Mesenchymal stem cell (in vitro differentiated cells and primary cell): ENCODE measurements around the gene VASP.

Experiments used
- DNase-seq: peaks from one replicate; pipeline ENCODE4 v3.0.0-alpha.2; 2013
- H2AFZ ChIP-seq: one replicate; pipeline ENCODE4 v1.6.1; 2013; ENCODE audit warnings: low read depth, mild to moderate bottlenecking, control low read depth, inconsistent platforms, low read length, moderate library complexity
- H2AK5ac ChIP-seq: 2 replicates; pipeline ENCODE4 v1.6.1; 2013; ENCODE audit warnings: low read length, moderate library complexity, mild to moderate bottlenecking, inconsistent platforms; ENCODE audit not compliant: severe bottlenecking
- H2BK120ac ChIP-seq: one replicate; pipeline ENCODE4 v1.6.1; 2013; ENCODE audit warnings: low read depth, mild to moderate bottlenecking, inconsistent platforms, low read length, moderate library complexity
- H2BK12ac ChIP-seq, 2 experiments: one replicate each; pipeline ENCODE4 v1.6.1; 2013; ENCODE audit warnings: inconsistent platforms in 2 of 2, low read length in 2 of 2, mild to moderate bottlenecking in 2 of 2, moderate library complexity in 2 of 2, control low read depth in 1 of 2
- H2BK15ac ChIP-seq: one replicate; pipeline ENCODE4 v1.6.1; 2013; ENCODE audit warnings: mild to moderate bottlenecking, low read depth, inconsistent platforms; ENCODE audit not compliant: poor library complexity, severe bottlenecking
- H2BK5ac ChIP-seq: 2 replicates; pipeline ENCODE4 v1.6.1; 2013; ENCODE audit warnings: low read depth, mild to moderate bottlenecking, low read length, control low read depth, inconsistent platforms; ENCODE audit not compliant: poor library complexity, severe bottlenecking
- H3K14ac ChIP-seq, 2 experiments: one replicate each; pipeline ENCODE4 v1.6.1; 2013; ENCODE audit warnings: inconsistent platforms in 2 of 2, low read length in 2 of 2, control low read depth in 1 of 2, mild to moderate bottlenecking in 1 of 2, moderate library complexity in 1 of 2
- H3K18ac ChIP-seq, 2 experiments: one replicate each; pipeline ENCODE4 v1.6.1; 2013; ENCODE audit warnings: inconsistent platforms in 2 of 2, low read length in 2 of 2, control low read depth in 1 of 2, low read depth in 1 of 2, mild to moderate bottlenecking in 1 of 2
- H3K23ac ChIP-seq, 2 experiments: one replicate each; pipeline ENCODE4 v1.6.1; 2013; ENCODE audit warnings: inconsistent platforms in 2 of 2, low read length in 2 of 2, mild to moderate bottlenecking in 2 of 2, moderate library complexity in 2 of 2, control low read depth in 1 of 2
- H3K27ac ChIP-seq: 2 replicates; pipeline ENCODE4 v1.5.1; 2013; ENCODE audit warnings: mild to moderate bottlenecking, moderate library complexity, low read length, control low read depth, inconsistent platforms; ENCODE audit not compliant: poor library complexity, severe bottlenecking
- H3K27me3 ChIP-seq, 2 experiments: 2 replicates each; pipeline versions ENCODE4 v1.6.1 to v1.7.0; 2013; ENCODE audit warnings: low read length in 2 of 2, mild to moderate bottlenecking in 2 of 2, moderate library complexity in 2 of 2, control low read depth in 1 of 2, inconsistent platforms in 1 of 2; ENCODE audit not compliant: control insufficient read depth in 1 of 2, insufficient read depth in 1 of 2
- H3K36me3 ChIP-seq, 2 experiments: 2 replicates each; pipeline versions ENCODE4 v1.6.1 to v1.7.0; 2013; ENCODE audit warnings: low read length in 2 of 2, control low read depth in 1 of 2, inconsistent platforms in 1 of 2, low read depth in 1 of 2, mild to moderate bottlenecking in 1 of 2; ENCODE audit not compliant: insufficient read depth in 2 of 2, control insufficient read depth in 1 of 2
- H3K4ac ChIP-seq, 2 experiments: one replicate each; pipeline ENCODE4 v1.6.1; 2013; ENCODE audit warnings: inconsistent platforms in 2 of 2, low read length in 2 of 2, mild to moderate bottlenecking in 2 of 2, moderate library complexity in 2 of 2, control low read depth in 1 of 2, low read depth in 1 of 2
- H3K4me1 ChIP-seq: 2 replicates; pipeline ENCODE4 v1.6.1; 2013; ENCODE audit warnings: low read depth, low read length, control low read depth; ENCODE audit not compliant: control insufficient read depth, insufficient read depth
- H3K4me2 ChIP-seq: 2 replicates; pipeline ENCODE4 v1.6.1; 2013; ENCODE audit warnings: low read length, mild to moderate bottlenecking, inconsistent platforms; ENCODE audit not compliant: poor library complexity, severe bottlenecking
- H3K4me3 ChIP-seq, 2 experiments: 2 replicates each; pipeline versions ENCODE4 v1.5.1 to v1.7.0; 2013; ENCODE audit warnings: low read length in 2 of 2, mild to moderate bottlenecking in 2 of 2, control low read depth in 1 of 2, low read depth in 1 of 2; ENCODE audit not compliant: insufficient read depth in 1 of 2
- H3K79me1 ChIP-seq: replicated peaks from 2 replicates; pipeline ENCODE4 v1.6.1; 2013; ENCODE audit warnings: mild to moderate bottlenecking, control low read depth, low read length, inconsistent platforms; ENCODE audit not compliant: poor library complexity, severe bottlenecking
- H3K9ac ChIP-seq: 2 replicates; pipeline ENCODE4 v1.7.0; 2013; ENCODE audit warnings: mild to moderate bottlenecking, low read length, moderate library complexity
- H3K9me3 ChIP-seq: 2 replicates; pipeline ENCODE4 v1.7.0; 2013; ENCODE audit warnings: mild to moderate bottlenecking, low read length; ENCODE audit not compliant: control insufficient read depth
- H4K8ac ChIP-seq: one replicate; pipeline ENCODE4 v1.6.1; 2013; ENCODE audit warnings: inconsistent platforms, mild to moderate bottlenecking, low read length, moderate library complexity
- H4K91ac ChIP-seq: one replicate; pipeline ENCODE4 v1.6.1; 2013; ENCODE audit warnings: mild to moderate bottlenecking, low read length, inconsistent platforms
- WGBS: methylation state at CpG from one replicate; pipeline ENCODE4 v1.1.7; 2013; ENCODE audit warnings: mixed read lengths; 5-methylcytosine and 5-hydroxymethylcytosine counted together

VASP gene

DNA sequence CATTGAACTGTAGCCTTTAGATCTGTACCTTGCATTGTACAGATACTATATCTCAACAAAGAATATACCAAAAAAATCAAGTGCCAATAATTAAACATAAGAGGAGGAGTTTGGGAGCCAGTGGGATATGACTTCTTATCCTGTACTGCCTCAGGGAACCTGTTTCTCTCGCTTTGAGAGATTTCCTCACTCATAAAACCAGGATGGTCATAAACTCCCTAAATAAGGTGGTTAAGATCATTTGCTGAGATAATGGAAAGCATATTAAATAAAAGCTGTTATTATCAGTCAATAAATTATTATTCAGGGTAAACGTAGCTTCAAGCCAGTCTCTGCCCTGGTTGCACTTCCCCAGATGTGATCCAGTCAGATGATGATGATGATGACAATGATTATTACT lies 60.3 kb downstream of the VASP start:
- Histone ChIP-seq H2AK5ac (no peak overlapping the region), H3K36me3 (no peaks in the 10 kb centered on the region), H3K27me3 (no peaks in the 10 kb centered on the region), H3K4me2 (no peak overlapping the region), H2BK15ac (no peak overlapping the region), H2BK12ac (no peak overlapping the region), H3K79me1 (peaks cover 23% of the 10 kb centered on the region), H3K18ac (no peak overlapping the region), H3K23ac (no peak overlapping the region), H3K9ac (no peak overlapping the region), H3K4ac (no peak overlapping the region), H4K8ac (no peak overlapping the region), H3K4me1 (peaks cover 12% of the 10 kb centered on the region), H4K91ac (no peak overlapping the region), H3K14ac (no peak overlapping the region), H2BK5ac (no peak overlapping the region), H2AFZ (no peak overlapping the region), H3K27ac (no peak overlapping the region), H3K9me3 (no peaks in the 10 kb centered on the region), H3K4me3 (no peak overlapping the region), H2BK120ac (no peak overlapping the region)
- 100% methylated on average over 1 of the region's 2 CpGs for WGBS
- DNase-seq, result no peak

DNA sequence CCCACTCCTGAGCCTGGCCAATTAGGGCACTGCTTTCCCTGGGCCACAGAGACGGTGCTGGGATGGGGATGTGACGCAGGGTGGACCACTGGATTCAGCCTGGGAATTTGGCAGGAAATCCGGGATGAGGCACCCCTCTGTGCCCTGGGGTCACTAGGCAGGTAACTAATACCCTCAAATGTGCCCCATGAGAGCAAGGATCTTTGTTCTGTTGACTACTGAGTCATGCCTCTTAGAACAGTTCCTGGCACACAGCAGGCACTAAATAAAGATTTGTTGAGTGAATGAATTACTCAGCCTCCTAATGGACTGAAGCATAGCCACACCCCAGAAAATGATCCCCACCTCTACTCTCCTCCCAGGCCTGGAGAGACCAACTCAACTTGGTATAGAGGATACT lies 61.5 kb downstream of the VASP start:
- Histone ChIP-seq H2BK12ac (no peak overlapping the region), H4K91ac (no peak overlapping the region), H3K9me3 (no peaks in the 10 kb centered on the region), H3K27ac (no peak overlapping the region), H3K18ac (no peak overlapping the region), H3K23ac (no peak overlapping the region), H3K27me3 (no peaks in the 10 kb centered on the region), H2BK15ac (no peak overlapping the region), H3K79me1 (peaks cover 29% of the 10 kb centered on the region), H2AK5ac (peak overlapping the region; percentile 1), H2BK5ac (no peak overlapping the region), H3K4me1 (peaks cover 10% of the 10 kb centered on the region), H3K36me3 (no peaks in the 10 kb centered on the region), H3K14ac (no peak overlapping the region), H2BK120ac (peak overlapping the region; percentile 34), H3K4me3 (no peak overlapping the region), H3K4me2 (no peak overlapping the region), H4K8ac (peak overlapping the region; percentile 54), H3K4ac (peak overlapping the region in 1 of 2 experiments; percentile 75), H3K9ac (no peak overlapping the region), H2AFZ (no peak overlapping the region)
- DNase-seq, result peak; percentile 61
- 57% methylated on average over 3 of the region's 3 CpGs for WGBS

- Histone ChIP-seq H3K18ac (no peak overlapping the region), H4K91ac (no peak overlapping the region)
Observed at GRCh38 chr19:45569619-45570421, 62.5 kb downstream of the VASP start.

DNA sequence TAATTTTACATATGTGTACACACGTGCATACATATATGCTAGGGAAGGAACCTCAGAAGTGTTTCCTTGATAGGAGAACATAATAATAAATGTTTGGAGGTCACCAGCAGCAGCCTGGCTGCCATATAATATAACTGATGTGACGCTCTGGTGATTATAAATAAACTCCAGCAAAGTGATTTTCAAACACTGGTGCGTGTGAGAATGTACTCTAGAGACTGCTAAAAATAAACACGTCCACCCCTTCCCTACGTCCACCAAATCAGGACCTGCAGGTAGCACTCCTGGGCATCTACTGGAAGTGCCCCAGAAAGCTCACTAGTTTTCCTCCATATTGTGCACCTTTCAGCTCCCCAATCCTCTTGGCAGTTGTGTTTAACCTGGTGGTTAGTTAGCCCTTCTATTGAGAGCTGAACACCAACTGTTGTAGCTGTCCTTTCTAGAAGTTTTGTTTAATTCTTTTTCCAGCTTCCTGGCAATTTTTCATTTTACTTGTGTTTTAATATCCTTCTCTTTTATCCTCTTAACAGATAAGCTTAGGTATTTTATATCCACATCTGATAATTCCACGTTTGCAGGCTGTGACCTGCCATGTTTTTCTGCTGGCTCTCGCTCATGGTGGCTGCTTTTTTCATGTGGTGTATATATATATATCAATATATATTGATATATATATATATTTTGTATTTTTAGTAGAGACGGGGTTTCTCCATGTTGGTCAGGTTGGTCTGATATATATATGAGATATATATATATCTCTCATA lies 64.4 kb downstream of the VASP start:
- 73% methylated on average over 5 of the region's 8 CpGs for WGBS
- no peak overlapping the region for H4K8ac ChIP-seq
- DNase-seq, result no peak
- H2AFZ ChIP-seq, result no peak overlapping the region
- no peak overlapping the region for H2BK120ac ChIP-seq
- H2BK15ac ChIP-seq, result no peak overlapping the region
- H3K4me1 ChIP-seq, result peaks cover 19% of the 10 kb centered on the region
- H3K27me3 ChIP-seq, result no peaks in the 10 kb centered on the region
- no peak overlapping the region for H3K27ac ChIP-seq
- no peak overlapping the region for H3K18ac ChIP-seq
- no peak overlapping the region for H2BK12ac ChIP-seq
- peaks cover 0 to 5% of the 10 kb centered on the region in 2 experiments for H3K36me3 ChIP-seq
- H3K4me2 ChIP-seq, result no peak overlapping the region
- no peak overlapping the region for H4K91ac ChIP-seq
- H3K4ac ChIP-seq, result no peak overlapping the region
- no peak overlapping the region for H3K23ac ChIP-seq
- no peak overlapping the region for H3K9ac ChIP-seq
- no peak overlapping the region for H2AK5ac ChIP-seq
- peaks cover 27% of the 10 kb centered on the region for H3K79me1 ChIP-seq
- no peak overlapping the region for H3K4me3 ChIP-seq
- H2BK5ac ChIP-seq, result no peak overlapping the region
- H3K14ac ChIP-seq, result no peak overlapping the region
- H3K9me3 ChIP-seq, result no peaks in the 10 kb centered on the region

More at GRCh38 chr19:45569619-45570421, 62.5 kb downstream of the VASP start:
- Histone ChIP-seq H3K9ac (no peak overlapping the region), H2BK120ac (no peak overlapping the region), H2AK5ac (peak overlapping the region; percentile 59), H3K9me3 (no peaks in the 10 kb centered on the region), H3K14ac (no peak overlapping the region), H2BK15ac (no peak overlapping the region), H2AFZ (no peak overlapping the region), H3K23ac (no peak overlapping the region), H3K27me3 (no peaks in the 10 kb centered on the region), H3K4me2 (no peak overlapping the region), H3K79me1 (peaks cover 28% of the 10 kb centered on the region), H3K4me1 (peaks cover 13% of the 10 kb centered on the region), H3K27ac (no peak overlapping the region), H3K4me3 (peak overlapping the region in 1 of 2 experiments; percentile 14), H3K36me3 (peaks cover 0 to 5% of the 10 kb centered on the region in 2 experiments), H4K8ac (peak overlapping the region; percentile 69), H3K4ac (no peak overlapping the region), H2BK5ac (no peak overlapping the region), H2BK12ac (no peak overlapping the region)
- WGBS, result 57% methylated on average over 14 of the region's 15 CpGs
- DNase-seq, result no peak
